Islet of Langerhans (tissue), 1 donor: Measurements from ENCODE around the gene CAPN6.

ENCODE experiments used
- FAIRE-seq: peaks from one replicate; lab custom pipeline; 2011; peaks lifted over from hg19 to GRCh38; lab: Jason Lieb, UNC

The CAPN6 gene

DNA sequence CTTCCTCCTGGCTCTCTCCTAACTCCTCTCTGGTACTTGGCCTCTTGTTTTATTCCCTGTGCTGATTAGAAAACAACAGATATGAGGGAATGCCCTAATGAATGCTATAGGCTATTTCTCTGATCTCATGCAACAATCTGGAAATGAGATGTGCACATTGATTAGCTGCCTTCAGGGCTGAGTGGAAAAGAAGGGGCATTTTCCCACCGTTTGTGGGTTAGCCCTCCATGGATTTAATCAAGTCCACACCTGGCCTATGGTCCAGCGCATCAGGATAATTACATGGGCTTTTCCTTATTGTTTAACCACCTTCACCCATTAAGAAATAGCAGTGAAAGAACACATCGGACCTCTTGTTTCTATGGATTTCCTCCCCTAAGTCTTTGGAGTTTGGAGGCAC, 70.0 kb downstream of the CAPN6 start:
- no peak for FAIRE-seq

DNA sequence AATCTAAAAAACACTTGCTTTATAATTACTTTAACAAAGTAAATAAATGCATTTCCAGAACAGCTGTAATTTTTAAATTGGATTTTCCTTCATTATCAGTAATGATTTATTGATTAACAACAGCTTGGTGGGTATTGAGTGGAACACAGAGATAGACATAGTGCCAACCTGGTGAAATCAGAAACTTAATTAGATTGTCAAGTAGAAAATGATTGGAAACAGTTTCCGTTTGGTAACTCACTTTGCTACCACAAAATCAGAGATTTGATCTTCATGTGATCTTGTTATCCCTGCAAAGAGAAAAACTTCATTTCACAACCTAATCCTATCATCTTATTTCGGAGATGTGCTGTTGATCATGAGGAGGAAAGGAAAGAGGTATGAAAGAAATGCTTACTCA, 70.8 kb downstream of the CAPN6 start:
- FAIRE-seq = peak; percentile 86
